ENCODE results near the gene AXIN2. TPM values are rescaled to one million over a fixed set of nuclear protein-coding genes. Genes with fewer than 3 reads are reported as not detected.

Gene AXIN2
- total RNA-seq, 4 donors from 2014 or later, result 9.8 to 36.9 (median 19.8) TPM

DNA sequence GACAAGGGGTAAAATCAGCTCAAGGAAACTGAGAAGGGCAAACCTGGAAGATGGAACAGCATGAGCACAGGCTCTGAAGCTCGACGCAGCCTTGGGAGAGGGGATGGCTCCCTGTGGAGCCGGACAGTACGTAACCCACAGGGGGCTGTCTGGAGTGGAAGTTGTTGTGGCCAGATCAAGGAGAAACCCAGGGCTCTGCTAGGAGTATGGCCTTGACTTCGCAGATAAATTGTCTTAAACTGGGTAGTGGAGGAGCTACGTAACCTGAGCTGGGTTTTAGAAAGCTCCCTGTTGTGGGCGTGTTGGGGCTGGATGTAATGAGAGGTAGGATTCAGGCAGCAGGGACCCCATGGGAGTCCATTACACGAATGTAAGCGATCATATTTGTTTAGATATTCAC lies 25.5 kb upstream of the AXIN2 start:
- H3K4me3 ChIP-seq, result no peak overlapping the region
- no peak overlapping the region for H3K27ac ChIP-seq
- 86% methylated on average over 9 of the region's 9 CpGs for WGBS
- no peak for DNase-seq (ENCODE audit: low spot score in 2 of 2)
- no peaks in the 10 kb centered on the region for H3K36me3 ChIP-seq
- no peak for TF ChIP-seq POLR2A (IDR thresholded peaks at IDR 0.05)
- TF ChIP-seq CTCF (IDR thresholded peaks at IDR 0.05), result no peak
- TF ChIP-seq EP300 (IDR thresholded peaks at IDR 0.05), result no peak
- TF ChIP-seq POLR2AphosphoS5 (IDR thresholded peaks at IDR 0.05), result no peak
- no peaks in the 10 kb centered on the region for H3K9me3 ChIP-seq
- H3K4me1 ChIP-seq, result peaks cover 37% of the 10 kb centered on the region
- no peaks in the 10 kb centered on the region for H3K27me3 ChIP-seq

DNA sequence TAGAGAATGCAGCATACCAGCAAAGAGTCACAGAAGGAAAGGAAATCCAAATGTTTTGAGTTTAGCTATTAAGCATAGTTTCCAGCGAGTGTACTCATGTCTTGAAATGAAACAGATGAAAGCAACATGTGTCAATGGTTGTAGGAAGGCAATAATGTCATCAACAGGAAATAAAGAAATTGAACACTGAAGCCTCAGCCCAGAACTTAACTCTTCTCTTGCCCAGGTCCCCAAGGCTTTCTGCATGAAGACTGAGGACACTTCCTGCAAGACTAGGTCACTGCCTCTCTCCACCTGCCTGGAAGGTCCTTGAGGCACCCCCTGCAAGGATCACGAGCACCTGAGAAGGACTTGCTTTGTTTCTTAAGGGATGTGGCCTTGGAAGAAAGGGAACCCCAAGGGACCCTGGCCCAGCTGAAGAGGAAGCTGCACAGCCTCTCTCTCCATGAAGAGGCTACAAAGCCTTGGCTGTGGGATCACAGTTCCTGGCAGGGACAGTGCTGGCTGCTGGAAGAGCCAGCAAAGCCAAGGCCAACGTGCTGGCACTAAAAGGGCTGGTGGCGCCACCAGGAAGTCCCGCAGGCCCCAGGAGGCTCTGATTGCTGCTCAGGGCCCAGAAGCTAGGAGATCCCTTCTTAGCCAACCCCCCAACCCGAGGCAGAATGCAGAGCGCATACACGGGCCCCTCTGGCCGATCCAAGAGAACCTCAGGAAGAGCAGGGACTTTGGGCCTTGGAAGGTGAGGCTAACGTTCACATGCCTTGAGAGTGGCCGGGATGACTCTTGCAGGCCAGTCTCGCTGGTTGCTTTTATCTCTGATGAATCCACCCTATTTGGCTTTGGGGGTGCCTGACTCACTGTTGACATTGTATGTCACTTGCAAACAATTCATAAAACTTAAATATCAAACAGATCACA lies 23.4 kb upstream of the AXIN2 start:
- 44% methylated on average over 11 of the region's 12 CpGs for WGBS
- TF ChIP-seq POLR2A (IDR thresholded peaks at IDR 0.05) (no peak), POLR2AphosphoS5 (IDR thresholded peaks at IDR 0.05) (no peak), CTCF (IDR thresholded peaks at IDR 0.05) (no peak), EP300 (IDR thresholded peaks at IDR 0.05) (no peak)
- Histone ChIP-seq H3K27ac (peak overlapping the region; percentile 44), H3K27me3 (no peaks in the 10 kb centered on the region), H3K4me3 (no peak overlapping the region), H3K9me3 (no peaks in the 10 kb centered on the region), H3K4me1 (peaks cover 37% of the 10 kb centered on the region), H3K36me3 (no peaks in the 10 kb centered on the region)
- no peak for DNase-seq (ENCODE audit: low spot score in 2 of 2)

- 61% methylated on average over 8 of the region's 10 CpGs for WGBS
- Histone ChIP-seq H3K27me3 (no peaks in the 10 kb centered on the region), H3K4me1 (peaks cover 34% of the 10 kb centered on the region), H3K27ac (no peak overlapping the region), H3K4me3 (no peak overlapping the region), H3K9me3 (no peaks in the 10 kb centered on the region), H3K36me3 (no peaks in the 10 kb centered on the region)
- no peak for DNase-seq (ENCODE audit: low spot score in 2 of 2)
- TF ChIP-seq EP300 (IDR thresholded peaks at IDR 0.05) (no peak), POLR2A (IDR thresholded peaks at IDR 0.05) (no peak), CTCF (IDR thresholded peaks at IDR 0.05) (no peak)
Observed at GRCh38 chr17:65583921-65584603, 22.6 kb upstream of the AXIN2 start.

DNA sequence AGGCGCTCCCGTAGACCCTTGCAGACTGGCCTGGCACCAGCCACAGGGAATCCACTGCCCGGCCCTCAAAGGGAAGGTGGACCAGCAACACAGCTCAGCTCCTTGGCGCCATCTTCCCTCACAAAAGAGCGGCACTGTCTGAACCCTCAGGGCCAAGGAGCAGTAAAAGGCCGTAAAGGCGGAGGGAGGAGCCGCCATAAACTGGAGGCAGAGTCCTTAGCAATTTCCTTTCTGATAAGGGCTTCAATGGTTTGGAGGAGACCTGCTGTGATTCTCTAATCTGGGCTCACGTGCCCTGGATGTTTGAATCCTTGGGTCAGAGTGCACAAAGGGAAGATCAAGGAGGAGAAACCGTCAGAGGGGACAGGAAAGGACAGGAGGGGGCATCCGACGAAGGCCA lies 15.5 kb upstream of the AXIN2 start:
- no peaks in the 10 kb centered on the region for H3K9me3 ChIP-seq
- H3K4me1 ChIP-seq, result no peaks in the 10 kb centered on the region
- H3K36me3 ChIP-seq, result no peaks in the 10 kb centered on the region
- H3K27me3 ChIP-seq, result no peaks in the 10 kb centered on the region
- no peak overlapping the region for H3K27ac ChIP-seq
- 86% methylated on average over 12 of the region's 12 CpGs for WGBS
- no peak overlapping the region for H3K4me3 ChIP-seq
- no peak for DNase-seq (ENCODE audit: low spot score in 2 of 2)
- TF ChIP-seq POLR2AphosphoS5 (IDR thresholded peaks at IDR 0.05) (no peak), EP300 (IDR thresholded peaks at IDR 0.05) (no peak), POLR2A (IDR thresholded peaks at IDR 0.05) (no peak), CTCF (IDR thresholded peaks at IDR 0.05) (no peak)

GRCh38 chr17:65573282-65573602 lies 11.8 kb upstream of the AXIN2 start:
- 85% methylated on average over 5 of the region's 5 CpGs for WGBS

More at GRCh38 chr17:65573282-65573602, 11.8 kb upstream of the AXIN2 start:
- no peak for DNase-seq (ENCODE audit: low spot score in 2 of 2)
- Histone ChIP-seq H3K4me1 (no peaks in the 10 kb centered on the region), H3K27ac (no peak overlapping the region), H3K9me3 (no peaks in the 10 kb centered on the region), H3K36me3 (no peaks in the 10 kb centered on the region), H3K4me3 (no peak overlapping the region), H3K27me3 (no peaks in the 10 kb centered on the region)
- TF ChIP-seq EP300 (IDR thresholded peaks at IDR 0.05) (no peak), POLR2AphosphoS5 (IDR thresholded peaks at IDR 0.05) (no peak)
